Stimulated activated CD8-positive, alpha-beta memory T cell treated with anti-CD3 and anti-CD28 coated beads, Interleukin-4, amount 100 ng/mL, for 24 hours (primary cell): ENCODE measurements around the gene INHBA.

ENCODE experiments used
- DNase-seq: peaks from one replicate; pipeline ENCODE4 v3.0.0-alpha.2; 2020; ENCODE audit warnings: low read depth

Gene INHBA

GRCh38 chr7:41711283-41712064, 8.6 kb upstream of the INHBA start:
- DNase-seq: no peak

- DNase-seq: no peak
Observed at GRCh38 chr7:41710838-41711237, 7.9 kb upstream of the INHBA start.

GRCh38 chr7:41709621-41710020, 6.7 kb upstream of the INHBA start:
- no peak for DNase-seq

DNA sequence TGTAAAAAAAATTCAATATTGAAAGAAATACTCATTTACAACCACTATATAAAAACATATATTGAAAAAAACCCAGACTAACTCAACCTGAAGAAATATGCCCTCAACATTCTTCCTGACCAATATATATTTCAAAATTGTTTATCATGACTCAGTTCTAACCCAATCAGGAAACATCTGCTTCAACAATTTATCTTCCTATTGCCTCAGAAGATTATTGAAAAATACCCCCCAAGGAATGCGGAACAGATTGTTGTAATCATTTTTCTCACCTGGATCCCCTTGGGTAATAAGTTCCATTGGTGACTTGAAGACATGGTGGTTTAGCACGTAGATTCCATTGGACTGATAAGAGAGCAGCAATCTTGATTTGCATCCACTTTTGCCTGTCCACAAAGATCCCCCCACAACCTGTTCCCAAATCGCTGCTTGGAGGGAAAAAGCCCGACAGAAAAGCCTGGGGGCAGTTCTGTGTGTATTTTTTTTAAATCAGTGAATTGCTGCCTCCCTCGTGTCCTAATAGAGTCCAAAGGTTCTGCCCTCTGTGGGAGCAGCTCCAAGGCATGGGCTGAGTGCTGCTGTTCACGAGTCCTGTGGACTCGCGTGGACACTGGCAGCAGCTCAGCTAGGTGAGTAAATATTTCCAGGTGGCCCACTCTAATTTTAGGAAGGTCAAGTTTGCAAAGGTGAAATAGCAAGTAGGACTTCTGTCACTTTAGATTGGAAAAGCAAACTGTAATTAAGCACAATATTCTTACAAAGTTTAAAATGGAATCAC, 5.9 kb upstream of the INHBA start:
- no peak for DNase-seq

DNA sequence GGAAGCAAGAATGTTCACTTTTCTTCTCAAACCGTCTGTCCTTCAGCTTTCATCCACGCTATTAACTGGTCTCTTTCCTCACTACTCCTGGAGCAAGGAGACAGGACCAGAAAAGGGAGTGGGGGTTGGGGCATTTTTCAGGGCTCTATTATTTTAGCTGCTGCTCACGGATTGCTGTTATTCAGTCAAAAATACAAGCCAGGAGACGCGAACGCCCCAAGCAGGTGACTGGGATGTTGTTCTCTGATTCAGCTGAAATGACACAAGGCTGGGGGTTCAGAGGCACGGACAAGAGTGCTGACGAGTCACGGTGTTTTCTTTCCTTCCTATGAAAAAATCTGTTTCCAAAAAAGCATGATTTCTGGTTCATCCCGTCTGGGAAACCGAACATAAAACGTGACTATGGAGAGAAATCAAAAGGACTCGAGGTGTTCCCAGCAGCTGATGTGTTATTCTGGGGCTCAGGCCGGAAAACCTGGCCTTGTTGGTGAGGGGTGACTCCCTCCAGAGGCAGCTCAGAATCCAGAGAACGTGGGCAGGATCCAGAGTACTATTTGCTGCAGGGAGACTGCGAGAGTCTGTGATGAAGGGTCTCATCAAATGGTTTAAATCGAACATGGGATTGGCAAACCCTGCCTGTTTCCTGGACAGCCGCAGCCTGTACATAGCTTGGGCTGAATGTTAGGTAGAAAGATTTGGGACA, 3.5 kb upstream of the INHBA start:
- no peak for DNase-seq

DNA sequence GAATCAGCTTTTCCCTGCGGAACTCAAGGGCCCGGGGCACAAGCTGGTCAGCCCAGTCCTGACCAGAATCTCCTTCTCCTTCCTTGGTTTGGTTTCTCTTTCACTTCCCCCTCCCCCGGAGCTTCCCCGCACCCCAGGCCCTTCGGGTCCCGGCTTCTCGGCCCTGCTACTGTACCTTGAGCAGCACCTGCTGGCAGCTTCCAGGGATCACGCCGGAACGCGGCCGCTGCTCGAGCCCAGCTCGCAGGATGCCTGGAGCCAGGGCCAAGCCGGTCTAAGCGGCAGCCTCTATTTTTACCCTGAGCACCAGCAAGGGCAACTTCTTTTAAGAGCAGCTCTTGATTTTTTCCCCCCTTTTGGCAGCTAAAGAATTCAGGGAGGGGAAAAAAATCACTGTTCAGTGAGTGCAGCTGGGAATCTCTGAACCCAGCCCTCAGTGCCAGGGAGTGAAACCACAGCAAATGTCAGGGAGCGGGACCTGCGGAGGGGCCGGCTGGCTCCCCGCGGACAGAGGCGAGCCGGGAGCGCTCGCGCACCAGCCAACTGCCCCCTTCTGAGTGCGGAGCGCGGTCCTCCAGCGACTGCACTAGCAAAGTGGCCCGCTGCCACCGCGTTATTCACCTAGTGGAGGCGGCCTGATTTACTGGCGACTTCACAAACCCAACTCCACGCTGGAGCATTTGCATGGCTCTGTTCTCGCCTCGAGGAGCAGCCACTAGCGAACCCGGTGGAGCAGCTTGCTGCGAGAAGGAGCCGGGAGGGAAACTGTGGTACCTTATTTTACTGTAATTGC, 2.4 kb upstream of the INHBA start:
- peak; percentile 34 for DNase-seq

DNA sequence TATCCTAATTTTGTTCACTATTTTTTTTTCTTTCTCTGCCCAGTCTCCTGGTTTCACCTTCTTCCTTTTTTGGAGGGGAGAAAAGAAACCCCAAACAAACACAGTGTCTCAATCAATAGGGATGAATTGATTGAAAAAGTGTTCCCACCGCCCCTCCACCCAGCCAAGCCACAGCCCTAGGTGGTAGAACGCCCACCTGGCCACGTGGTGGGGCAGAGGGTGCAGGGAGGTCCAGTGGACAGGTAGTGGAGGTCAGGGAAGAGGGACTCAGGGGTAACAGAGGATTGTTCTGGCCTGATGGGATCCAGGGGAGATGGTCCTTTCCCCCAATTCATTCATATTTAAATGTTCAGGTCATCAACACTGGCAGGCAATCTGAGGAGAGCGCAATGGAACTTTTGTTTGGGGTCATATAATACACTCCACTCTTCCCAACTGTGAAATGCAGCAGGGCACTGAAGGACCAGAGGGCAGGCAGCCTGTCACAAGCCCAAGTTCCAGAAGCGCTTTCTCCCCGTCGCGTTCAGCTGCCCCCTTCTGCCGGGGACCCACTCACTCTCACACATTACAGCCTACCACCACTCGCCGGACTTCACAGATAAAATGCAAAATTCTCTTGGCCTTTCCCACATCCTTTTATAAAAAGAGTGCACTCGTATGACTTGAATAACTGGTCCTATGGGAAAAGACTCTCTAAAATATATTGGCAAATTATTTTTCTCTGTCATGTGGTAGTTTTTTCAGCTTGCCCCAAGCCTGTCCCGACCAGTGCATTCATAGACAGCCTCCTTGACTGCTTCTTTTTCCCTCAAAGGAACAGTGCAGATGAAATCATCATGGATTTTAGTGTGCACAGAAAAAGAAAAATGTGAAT, 1.6 kb downstream of the INHBA start:
- DNase-seq: no peak

DNA sequence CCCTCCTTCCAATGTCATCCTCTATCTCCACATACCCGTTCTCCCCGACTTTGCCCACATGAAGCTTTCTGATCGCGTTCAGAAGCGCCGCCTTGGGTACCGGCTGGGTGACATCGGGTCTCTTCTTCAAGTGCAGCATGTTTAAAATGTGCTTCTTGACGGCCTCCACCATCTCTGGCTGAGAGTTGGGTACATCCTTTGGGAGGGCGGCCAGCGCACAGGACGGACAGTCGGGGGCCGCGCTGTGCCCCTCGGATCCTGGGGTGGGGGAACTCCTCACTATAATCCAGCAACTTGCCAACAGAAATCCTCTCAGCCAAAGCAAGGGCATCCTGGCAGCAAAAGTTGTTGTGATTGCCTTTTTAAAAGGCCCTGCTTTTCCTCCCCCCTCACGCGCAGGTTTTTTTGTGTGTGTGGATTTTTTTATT, 2.8 kb downstream of the INHBA start:
- no peak for DNase-seq

DNA sequence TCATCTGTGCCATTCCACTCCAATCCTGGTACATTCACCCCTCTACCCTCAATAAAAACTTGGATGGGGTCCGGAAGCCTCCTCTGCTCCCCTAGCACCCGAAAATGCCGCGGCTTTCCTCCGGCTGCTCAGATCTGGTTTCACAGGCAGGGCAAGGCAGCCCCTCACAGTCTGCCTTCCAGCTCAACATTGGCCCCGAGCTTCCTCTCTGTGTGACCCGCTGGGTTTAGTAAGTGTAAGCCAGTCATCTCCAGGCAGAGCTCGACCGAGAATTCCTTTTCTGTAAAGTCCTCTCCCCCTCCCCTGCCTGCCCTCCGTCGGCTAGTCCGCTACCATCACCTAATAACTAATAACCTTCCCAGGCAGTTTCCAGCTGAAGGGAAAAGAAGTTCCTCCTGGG, 3.4 kb downstream of the INHBA start:
- DNase-seq: no peak

DNA sequence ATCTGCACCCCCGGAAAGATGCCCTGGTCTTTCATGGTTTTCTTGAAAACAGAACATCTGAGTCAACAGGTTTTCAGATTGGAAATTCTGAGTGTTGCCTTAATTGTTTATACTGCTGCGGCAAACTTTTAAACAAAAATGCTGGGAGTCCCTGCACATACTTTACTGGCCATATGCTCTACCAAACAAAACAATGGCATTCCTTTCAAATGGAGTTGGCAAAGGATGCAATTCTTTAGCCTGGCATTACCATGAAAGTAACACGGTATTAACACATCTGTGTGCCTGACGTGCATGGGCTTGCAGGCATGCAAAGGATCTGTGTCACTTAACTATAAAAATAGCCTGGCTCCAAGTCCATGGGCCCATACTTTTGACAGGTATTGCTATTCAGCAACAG, 4.2 kb downstream of the INHBA start:
- no peak for DNase-seq

DNA sequence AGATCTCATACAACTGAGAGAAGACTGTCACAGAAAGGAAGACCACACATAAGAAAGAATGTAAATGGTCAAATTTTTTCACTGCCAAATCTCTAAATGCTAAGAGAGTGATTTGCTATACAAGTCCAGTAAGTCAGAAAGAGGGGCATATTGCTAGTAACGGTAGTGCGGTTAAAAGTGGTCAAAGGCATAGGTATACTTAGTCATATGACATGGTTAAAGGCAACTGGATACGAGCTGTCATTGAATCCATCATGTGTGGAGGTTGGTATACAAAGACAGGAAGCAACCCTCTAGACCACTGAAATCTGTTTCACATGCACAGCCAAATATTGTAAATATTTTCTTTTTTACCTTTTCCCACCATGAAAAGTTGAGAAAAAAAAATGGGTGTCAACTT, 4.8 kb downstream of the INHBA start:
- DNase-seq: no peak

- no peak for DNase-seq
Observed at GRCh38 chr7:41696323-41696916, 6.5 kb downstream of the INHBA start.

GRCh38 chr7:41695661-41696322, 7.1 kb downstream of the INHBA start:
- DNase-seq: no peak

DNA sequence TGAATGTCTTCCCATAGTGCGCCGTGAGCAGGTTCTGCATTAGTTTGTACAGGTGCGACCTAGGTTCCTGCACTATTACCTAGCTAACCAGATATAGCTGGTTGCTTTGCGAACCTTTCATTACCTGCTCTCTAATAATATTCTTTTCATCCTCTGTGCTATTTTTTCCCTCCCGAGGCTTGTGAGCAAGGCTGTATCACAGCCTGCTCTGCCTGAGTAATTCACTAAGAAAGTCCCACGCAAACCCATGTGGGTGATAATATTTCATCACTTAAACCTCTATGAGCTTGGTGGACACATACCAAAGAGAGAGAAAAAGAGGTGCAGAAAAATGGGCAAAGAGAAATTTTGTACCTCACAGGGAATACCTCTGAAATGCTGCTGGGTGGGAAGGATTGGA, 8.4 kb downstream of the INHBA start:
- DNase-seq: no peak

DNA sequence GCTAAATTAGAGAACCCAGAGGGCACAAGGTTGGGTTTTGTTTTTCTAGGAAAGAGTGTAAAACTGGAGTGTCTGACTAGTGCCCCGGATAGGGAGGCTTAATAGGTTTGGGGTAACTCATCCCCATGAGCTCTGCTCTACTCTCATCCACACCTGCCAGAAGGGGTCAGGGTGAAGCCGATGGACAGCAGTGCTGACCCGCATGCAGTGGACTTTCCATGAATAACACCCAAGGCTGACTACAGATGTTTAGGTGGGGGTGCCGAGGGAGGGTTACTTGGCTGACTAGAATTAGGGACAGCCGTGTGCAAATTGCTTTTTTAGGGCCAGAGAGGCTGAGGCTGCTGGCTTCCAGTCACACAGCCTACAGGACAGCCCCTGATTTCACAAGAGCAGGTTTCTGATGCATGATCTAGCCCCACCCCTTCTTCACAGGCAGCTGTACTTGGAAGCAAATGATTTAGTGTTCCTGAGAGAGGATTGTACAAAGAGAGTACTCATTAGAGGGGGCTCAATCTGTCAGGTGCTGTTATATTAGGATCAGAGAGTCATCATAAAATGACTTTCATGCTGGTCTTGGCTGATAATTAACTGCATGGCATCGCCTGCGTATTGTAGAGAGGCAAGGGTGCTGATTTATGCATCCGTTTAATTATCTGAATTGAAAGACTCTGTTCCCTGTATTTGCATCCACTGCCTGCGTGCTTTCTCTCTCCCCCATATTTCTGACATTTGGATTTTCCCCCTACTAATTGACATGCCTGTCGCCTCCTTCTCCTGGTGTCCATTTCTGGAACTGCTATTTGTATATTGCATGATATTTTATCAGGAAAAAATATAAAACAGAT, 9.5 kb downstream of the INHBA start:
- DNase-seq: no peak

- no peak for DNase-seq
Observed at GRCh38 chr7:41692251-41692650, 10.6 kb downstream of the INHBA start.

GRCh38 chr7:41691286-41692190, 11.4 kb downstream of the INHBA start:
- DNase-seq: no peak

- DNase-seq: no peak
Observed at GRCh38 chr7:41689815-41690214, 13.1 kb downstream of the INHBA start.
